HG02610 (cell line): ENCODE measurements around the gene ZNF518A.
A peak's percentile ranks its signal among the peaks of the same experiment; 100 is the strongest.
"Not testable (repeated sequence)": the region's sequence is repeated elsewhere in the genome, so short reads cannot be mapped to it uniquely, and the experiment has no call there.

Experiments used
- ATAC-seq: cut with Tn5 transposase; IDR thresholded peaks from one replicate; pipeline ENCODE4 v1.9.1; 2021; ENCODE audit warnings: mild to moderate bottlenecking, moderate library complexity; ENCODE audit not compliant: unreplicated experiment

The ZNF518A gene

DNA sequence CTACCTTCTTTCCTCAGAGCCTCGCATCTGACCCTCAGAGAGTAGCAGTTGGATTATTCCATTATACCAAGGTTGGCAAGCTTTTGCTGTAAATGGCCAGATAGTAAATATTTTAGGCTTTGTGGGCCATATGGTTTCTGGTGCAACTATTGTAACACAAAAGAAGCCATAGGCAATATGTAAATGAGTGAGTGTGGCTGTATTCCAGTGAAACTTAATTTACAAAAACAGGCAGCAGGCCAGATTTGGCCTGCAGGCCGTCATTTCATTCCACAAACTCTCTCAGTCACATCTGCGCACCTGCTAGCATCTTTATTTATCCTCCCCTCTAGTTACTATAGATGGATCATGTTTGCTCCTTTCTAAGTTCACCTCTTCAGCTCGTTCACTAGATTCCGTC is 6.7 kb downstream of the ZNF518A start:
- ATAC-seq: no peak

DNA sequence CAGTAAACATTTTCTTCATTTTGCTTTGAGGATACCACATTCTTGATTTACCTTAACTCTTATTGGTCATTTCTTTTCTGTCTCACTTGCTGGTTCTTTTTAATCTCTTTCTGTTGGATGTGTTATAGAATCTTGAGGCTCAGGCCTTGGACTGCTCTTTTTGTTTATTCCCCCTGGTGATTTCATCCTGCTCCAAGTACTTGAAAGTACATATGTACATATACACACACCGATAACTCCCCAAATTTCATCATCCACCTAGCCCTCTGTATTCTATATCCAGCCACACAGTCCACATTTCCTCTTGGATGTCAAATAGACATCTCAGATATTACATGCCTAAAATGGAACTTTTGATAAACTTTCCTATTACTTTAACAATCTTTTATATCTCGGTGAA is 7.5 kb downstream of the ZNF518A start:
- ATAC-seq: no peak

DNA sequence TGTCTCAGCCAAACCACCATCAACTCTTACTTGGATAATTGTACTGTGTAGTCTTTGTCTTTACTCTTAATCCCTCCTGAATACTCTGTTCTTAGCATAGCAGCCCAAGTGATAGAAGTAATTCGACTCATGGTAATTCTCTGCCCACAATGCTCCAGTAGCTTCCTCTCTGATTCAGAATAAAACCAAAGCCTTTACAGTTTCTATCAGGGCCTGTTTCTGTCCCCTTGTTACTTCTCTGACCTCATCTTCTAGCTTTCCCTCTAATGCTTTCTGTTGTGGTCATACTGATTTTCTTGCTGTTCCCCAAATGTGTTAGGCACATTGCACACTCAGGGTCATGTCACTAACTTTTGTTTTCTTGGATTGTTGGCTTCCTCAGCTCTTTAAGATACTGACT is 8.0 kb downstream of the ZNF518A start:
- ATAC-seq: peak; percentile 97

DNA sequence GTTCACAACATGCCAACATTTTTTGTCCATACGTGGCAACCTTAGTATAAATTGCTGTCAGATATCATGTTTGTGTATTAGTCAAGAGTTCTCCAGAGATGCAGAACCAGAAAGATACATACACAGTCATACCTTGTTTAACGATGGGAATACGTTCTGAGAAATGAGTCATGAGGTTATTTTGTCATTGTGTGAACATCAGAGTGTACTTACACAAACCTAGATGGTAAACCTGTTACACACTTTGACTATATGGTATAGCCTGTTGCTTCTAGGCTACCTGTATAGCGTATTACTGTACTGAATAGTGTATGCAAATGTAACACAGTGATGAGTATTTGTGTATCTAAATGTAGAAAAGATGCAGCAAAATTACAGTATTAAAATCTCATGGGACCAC is 22.3 kb downstream of the ZNF518A start:
- no peak for ATAC-seq

DNA sequence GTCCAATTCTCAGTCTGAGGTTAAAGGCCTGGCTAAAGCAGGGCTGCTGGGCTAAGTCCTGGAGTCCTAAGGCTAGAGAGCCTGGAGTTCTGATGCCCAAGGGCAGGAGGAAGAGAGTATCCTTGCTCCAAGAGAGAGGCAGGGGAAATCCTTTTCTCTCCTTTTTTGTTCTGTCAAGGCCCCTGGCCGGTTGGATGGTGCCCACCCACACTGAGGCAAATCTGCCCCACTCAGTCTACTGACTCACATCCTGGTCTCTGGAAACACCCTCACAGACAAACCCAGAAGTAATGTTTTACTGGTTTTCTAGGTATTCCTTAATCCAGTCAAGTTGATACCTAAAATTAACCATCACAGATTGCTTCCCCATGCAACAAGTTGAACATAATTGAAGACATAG is 23.0 kb downstream of the ZNF518A start:
- ATAC-seq: no peak

DNA sequence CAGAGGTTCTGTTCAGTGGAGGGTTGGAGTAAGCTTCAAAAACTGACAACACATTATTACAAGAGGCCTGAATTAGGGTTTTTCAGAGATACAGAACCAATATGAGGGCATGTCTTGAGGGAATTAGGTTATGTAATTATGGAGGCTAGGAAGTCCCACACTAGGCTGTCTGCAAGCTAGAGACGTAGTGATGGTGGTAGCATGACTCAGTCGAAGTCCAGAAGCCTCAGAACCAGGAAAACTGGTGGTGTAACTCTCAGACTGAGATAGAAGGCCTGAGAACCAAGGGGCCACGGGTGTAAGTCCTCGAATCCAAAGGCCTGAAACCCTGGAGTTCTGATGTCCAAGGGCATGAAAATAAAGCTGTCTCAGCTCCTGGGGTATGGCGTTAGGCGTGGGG is 35.6 kb downstream of the ZNF518A start:
- no peak for ATAC-seq

DNA sequence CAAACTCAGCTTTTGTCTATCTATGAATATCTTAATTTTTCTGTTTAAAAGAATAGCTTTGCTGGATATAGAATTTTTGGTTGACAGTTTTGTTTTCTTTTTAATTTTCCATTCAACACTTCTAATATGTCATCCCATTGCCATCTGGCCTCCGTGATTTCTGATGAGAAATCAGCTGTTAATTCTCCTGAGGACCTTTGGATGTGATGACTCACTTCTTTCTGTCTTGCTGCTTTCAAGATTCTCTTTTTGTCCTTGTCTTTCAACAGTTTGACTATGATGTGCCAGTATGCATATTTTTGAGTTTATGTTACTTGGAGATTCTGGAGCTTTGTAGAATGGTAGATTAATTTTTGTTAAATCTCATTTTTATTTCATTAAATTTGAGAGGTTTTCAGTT is 38.4 kb downstream of the ZNF518A start:
- ATAC-seq: no peak

DNA sequence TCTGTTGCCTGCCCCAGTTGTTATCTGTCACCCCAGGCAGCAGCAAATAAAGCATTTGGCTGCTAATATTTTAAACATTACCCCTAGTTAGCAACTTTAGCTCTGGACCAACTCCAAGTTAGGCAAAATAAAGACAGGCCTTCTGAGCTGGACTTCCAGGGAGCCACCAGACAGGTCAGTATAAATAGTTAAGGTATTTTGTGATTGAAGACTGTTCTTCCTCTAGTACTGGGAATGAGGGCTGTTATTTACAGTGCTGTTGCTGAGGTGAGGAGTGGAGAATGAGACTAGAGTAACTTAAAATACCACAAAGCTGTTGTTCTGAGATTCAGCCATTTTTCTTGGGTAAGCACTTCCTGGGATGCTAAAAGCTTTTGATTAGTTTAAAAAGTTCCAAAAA is 40.1 kb downstream of the ZNF518A start:
- ATAC-seq: no peak

DNA sequence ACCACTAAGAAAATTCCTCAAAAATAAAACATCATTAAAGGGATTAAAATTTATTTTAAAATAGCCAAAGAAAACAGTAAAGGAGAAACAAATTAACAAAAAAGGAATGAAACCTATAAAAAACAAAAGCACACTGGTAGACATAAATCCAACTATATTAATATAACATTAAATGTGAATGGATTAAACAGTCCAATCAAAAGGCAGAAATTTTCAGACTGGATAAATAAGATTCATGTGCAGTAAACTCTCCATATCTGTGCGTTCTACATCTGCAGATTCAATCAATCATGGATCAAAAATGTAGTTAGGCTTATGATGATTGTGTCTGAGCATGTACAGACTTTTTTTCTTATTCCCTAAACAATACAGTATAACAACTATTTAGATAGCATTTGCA is 42.6 kb downstream of the ZNF518A start:
- no peak for ATAC-seq

DNA sequence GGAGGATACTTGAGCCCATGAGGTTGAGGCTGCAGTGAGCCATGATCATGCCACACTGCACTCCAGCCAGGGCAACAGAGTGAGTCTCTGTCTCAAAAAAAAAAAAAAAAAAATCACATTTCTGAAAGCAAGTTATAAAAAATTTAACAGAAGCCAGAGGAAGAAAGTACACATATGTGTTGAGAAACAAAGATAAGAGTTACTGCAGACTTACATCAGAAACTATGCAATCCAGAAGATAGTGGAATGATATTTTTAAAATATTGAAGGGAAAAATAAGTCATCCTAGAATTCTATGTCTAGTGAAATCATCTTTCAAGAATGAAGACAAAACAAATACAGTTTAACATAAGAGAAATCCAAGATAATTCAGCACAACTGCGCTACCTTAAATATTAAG is 46.9 kb downstream of the ZNF518A start:
- ATAC-seq: no peak

DNA sequence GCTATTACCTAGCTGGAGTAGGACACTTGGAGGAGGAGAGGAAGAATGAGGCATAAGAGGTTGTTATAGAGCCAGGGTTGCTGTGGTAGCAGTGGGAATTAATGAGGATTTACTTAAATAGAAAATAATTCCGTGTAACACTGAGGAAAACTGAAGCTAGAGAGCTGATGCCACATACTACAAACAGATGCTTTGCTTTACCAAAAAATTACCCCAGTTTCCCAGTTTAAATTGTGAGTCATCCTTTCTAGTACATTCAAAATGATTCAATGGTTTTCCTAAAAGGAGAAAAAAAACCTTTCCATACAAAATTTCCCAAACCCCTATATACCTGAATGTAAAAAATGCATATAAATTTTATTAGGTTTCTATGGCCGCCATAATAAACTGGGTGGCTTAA is 58.3 kb downstream of the ZNF518A start:
- ATAC-seq: no peak

DNA sequence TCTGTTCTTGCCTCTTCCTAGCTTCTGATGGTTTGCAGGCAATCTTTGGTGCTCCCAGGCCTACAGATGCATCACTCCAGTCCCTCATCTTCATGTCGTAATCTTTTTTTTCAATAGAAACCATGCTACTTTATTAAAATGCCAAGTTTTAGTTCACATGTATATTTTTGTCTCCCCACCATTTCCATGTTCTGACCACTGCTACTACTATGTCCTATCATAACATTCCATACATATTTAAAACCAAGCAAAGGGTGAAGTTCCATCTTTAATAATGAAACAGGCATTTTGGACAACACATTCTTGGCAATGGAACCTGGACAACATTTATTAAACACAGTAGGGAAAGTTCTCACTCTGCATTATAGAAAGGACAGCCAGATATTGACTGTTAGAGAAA is 58.8 kb downstream of the ZNF518A start:
- no peak for ATAC-seq

DNA sequence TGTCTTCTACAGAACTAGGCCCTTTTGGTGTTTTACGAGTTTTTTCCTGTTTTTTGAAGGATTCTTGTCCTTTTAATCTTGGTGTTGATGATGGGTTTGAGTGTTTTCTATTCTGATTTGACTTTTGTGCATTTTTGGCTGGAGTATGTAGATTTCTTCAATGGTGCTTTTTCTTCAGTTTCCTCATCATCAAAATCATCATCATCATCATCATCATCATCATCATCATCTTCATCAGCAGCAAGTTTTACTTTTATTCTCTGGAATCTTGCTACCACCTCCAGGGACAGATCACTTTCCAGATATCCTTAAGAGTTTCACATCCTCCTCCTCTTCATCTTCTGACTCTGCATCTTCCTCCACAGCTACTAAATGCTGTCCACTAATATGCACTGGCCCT is 59.4 kb downstream of the ZNF518A start:
- not testable (repeated sequence) for ATAC-seq

DNA sequence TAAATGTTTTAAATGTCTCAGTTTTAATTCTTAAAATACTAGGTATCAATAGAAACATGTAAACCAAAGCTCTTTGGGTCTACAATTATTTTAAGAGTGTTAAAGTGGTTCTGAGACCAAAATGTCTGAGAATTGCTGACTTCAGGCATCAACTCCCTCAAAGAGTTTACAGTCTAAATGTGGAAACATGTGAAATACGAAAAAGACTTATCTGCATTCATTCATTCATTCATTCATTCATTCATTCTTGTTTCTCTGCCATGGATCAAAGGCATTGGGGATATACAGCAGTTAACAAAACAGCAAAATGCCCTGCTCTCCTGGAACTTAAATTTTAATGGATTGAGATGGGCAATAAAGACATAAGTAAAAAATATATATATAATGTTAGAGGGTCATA is 71.4 kb downstream of the ZNF518A start:
- no peak for ATAC-seq

DNA sequence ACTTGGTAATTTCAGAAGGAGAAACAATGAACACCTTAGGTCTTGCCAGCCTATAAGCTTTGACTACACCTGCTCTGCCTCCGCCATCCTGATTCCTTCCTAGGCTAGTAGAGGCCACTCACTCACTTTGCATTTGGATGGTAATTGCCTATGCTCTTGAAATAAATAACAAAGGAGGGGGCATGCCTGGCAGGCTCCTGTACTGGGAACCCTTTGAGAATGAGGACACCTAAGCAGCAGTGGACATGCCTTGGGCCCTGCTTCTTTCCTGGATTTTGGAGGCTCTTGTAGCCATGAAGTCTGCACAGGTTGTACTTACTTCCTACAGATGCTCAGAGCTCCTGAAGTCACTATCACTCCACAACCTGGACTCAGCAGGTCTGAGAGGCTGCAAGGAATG is 75.5 kb downstream of the ZNF518A start:
- ATAC-seq: no peak

DNA sequence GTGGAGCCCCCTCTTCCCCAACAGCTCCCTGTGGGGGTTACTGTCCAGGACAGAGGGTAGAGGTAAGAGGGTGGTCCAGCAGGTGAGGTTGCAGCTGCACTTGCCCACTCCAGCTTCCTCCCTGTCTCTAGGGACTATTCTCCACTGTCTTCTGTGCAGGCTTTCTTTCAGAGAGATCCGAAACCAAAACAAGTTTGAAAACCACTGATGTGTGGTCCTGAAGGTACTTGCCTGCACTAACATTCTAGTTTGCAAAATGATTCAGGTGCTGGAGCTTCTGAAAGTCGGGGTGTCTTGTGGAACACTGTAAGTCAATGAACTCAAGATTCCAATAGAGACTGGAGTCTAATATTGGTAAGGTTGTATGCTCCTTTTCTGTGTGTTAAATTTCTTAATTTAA is 78.2 kb downstream of the ZNF518A start:
- peak; percentile 77 for ATAC-seq

DNA sequence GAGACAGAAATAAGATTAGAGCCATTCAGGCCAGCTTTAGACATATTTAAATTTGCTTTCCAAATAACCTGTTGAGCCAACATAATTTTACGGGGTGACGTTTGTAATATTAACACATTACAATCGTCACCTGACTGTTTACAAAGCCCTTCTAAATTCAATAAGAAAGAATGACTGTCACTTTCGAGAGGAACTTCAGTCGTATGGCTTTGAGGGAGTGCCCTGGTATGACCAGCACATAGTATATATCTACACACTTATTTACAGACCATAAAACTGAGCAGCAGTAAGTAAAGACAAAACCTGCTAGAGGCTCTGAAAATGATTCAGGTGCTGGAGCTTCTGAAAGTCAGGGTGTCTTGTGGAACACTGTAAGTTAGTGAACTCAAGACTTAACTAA is 78.8 kb downstream of the ZNF518A start:
- ATAC-seq: no peak

DNA sequence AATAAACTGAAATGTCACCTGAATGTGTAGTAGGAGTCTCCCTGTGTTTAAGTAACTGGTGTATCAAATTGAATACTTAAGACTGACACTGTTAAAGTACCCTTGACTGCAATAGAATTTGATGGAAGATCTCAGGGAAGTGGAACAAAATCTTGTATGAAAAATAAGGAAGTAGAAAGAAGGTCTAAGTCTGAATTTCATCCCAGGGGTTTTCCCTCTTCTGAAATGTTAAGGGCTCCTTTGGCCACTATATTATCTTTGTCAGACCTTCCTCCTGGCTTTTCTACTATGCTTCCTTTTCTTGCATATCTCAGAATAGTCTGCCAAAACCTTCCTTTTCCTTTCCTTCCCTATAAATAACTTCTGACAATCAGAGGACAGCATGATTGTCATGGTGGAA is 81.7 kb downstream of the ZNF518A start:
- no peak for ATAC-seq

DNA sequence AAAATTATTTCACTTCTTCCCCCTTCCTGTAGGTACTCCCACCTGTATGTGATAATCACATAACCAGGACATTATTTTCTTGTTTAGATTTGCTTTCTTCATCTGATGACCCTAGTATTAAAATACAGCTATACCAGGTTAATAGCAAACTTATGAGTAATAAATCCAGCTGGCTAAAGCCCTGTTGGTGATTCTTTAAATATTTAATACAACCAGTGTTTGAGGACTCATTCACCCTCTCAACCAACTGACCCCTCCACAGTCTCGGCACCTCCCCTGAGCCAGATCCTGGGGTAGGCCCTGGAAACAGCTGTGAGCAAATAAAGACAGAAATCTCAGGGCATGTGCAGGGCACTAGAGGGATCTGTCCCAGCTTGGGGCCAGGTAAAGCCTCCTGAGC is 82.8 kb downstream of the ZNF518A start:
- no peak for ATAC-seq
